HepG2 (cell line): ENCODE measurements around the gene SLC23A2. TPM values are rescaled to one million over a fixed set of nuclear protein-coding genes. Genes with fewer than 3 reads are reported as not detected.
A peak's percentile ranks its signal among the peaks of the same experiment; 100 is the strongest.

Source experiments
- ATF6 ChIP-seq: sonication (generic); formaldehyde crosslinking; conservative IDR thresholded peaks from 2 replicates; pipeline ENCODE4 v1.4.0; 2020; ENCODE audit warnings: missing genetic modification reagents
- GATA4 ChIP-seq: sonication (generic); IDR thresholded peaks from 2 replicates; pipeline ENCODE4 v1.6.1; 2016; ENCODE audit warnings: antibody characterized with exemption, low read depth, borderline replicate concordance
- KDM6A ChIP-seq: IDR thresholded peaks from 2 replicates; pipeline ENCODE4 v1.6.1; 2016; ENCODE audit warnings: low read depth
- MED1 ChIP-seq: sonication (generic); formaldehyde crosslinking; IDR thresholded peaks from 2 replicates; pipeline ENCODE4 v1.4.0; 2020; ENCODE audit warnings: missing genetic modification reagents
- NFE2L1 ChIP-seq: sonication (generic); formaldehyde crosslinking; IDR thresholded peaks from 2 replicates; pipeline ENCODE4 v1.4.0; 2020; ENCODE audit warnings: missing genetic modification reagents, mild to moderate bottlenecking, borderline replicate concordance
- NR0B2 ChIP-seq: sonication (generic); formaldehyde crosslinking; IDR thresholded peaks from 2 replicates; pipeline ENCODE4 v1.4.0; 2020; ENCODE audit warnings: mild to moderate bottlenecking, missing genetic modification reagents
- RELA ChIP-seq: sonication (generic); formaldehyde crosslinking; IDR thresholded peaks from 2 replicates; pipeline ENCODE4 v1.4.0; 2020; ENCODE audit warnings: missing genetic modification reagents
- SALL1 ChIP-seq: sonication (generic); formaldehyde crosslinking; IDR thresholded peaks from 2 replicates; pipeline ENCODE4 v1.8.0; 2022; ENCODE audit warnings: mild to moderate bottlenecking, missing genetic modification reagents
- TCF7 ChIP-seq: sonication (generic); IDR thresholded peaks from 2 replicates; pipeline ENCODE4 v1.6.1; 2016; ENCODE audit warnings: antibody characterized with exemption, low read depth
- ZBED4 ChIP-seq: sonication (generic); formaldehyde crosslinking; IDR thresholded peaks from 2 replicates; pipeline ENCODE4 v1.4.0; 2020; ENCODE audit warnings: missing genetic modification reagents, borderline replicate concordance
- ZBTB44 ChIP-seq: sonication (generic); formaldehyde crosslinking; IDR thresholded peaks from 2 replicates; pipeline ENCODE4 v1.4.0; 2020; ENCODE audit warnings: missing genetic modification reagents
- ZFP90 ChIP-seq: sonication (generic); formaldehyde crosslinking; IDR thresholded peaks from 2 replicates; pipeline ENCODE4 v1.8.0; 2022; ENCODE audit warnings: missing genetic modification reagents, mild to moderate bottlenecking, inconsistent platforms, borderline replicate concordance
- ZNF264 ChIP-seq: sonication (generic); formaldehyde crosslinking; IDR thresholded peaks from 2 replicates; pipeline ENCODE4 v1.4.0; 2020; ENCODE audit warnings: missing genetic modification reagents
- ZNF609 ChIP-seq: sonication (generic); formaldehyde crosslinking; IDR thresholded peaks from 2 replicates; pipeline ENCODE4 v1.4.0; 2020; ENCODE audit warnings: mild to moderate bottlenecking, missing genetic modification reagents, borderline replicate concordance
- ZNF629 ChIP-seq: sonication (generic); formaldehyde crosslinking; conservative IDR thresholded peaks from 2 replicates; pipeline ENCODE4 v1.5.0; 2020; ENCODE audit warnings: missing genetic modification reagents
- polyA plus RNA-seq, 8 experiments: library from polyadenylated mRNA; depleted of rRNA in 3 of 8; stranded (reverse) in 7 of 8; unstranded in 1 of 8; fragments of >200 nt; fragmentation: Illumina TruSeq in 4 of 8; extraction: Trizol in 4 of 8; gene quantifications; 2 replicates each; pipeline versions ENCODE4 v1.2.1 to v1.2.3, GENCODE V29; 2011 to 2016; ENCODE audit warnings: low read depth in 4 of 8, missing spikeins in 1 of 8, mixed read lengths in 1 of 8; ENCODE audit not compliant: insufficient read depth in 1 of 8
- total RNA-seq, 5 experiments: library from RNA; depleted of rRNA; stranded (reverse); fragments of >200 nt; fragmentation: Illumina TruSeq; extraction: Trizol; gene quantifications; 2 replicates each; pipeline ENCODE4 v1.2.3, GENCODE V29; 2016; ENCODE audit warnings: low read depth in 1 of 5

SLC23A2 gene
- total and polyA plus RNA-seq, 2 of the 13 experiments (the other 11 are each of a cell fraction or from before 2014, with no cell fraction given) = 42.2 to 51.2 TPM

- TF ChIP-seq ZBED4 = peak; percentile 46; the same call in 1 of the 2 replicates
- no peak for TF ChIP-seq ZBTB44 (CRISPR knock-in tag)
- no peak for TF ChIP-seq ATF6 (CRISPR knock-in tag)
- peak; percentile 95 for TF ChIP-seq MED1 (CRISPR knock-in tag)
- TF ChIP-seq ZNF629 (CRISPR knock-in tag) = no peak; the same call in 1 of the 2 replicates
- TF ChIP-seq KDM6A (CRISPR knock-in tag) = peak; percentile 72
- peak; percentile 74 for TF ChIP-seq TCF7
- peak; percentile 63 for TF ChIP-seq ZFP90 (CRISPR knock-in tag)
- peak; percentile 93 for TF ChIP-seq ZNF609 (CRISPR knock-in tag)
- no peak for TF ChIP-seq NFE2L1 (CRISPR knock-in tag)
- peak; percentile 85 for TF ChIP-seq GATA4
- no peak for TF ChIP-seq NR0B2
- peak; percentile 68; the same call in 1 of the 2 replicates for TF ChIP-seq SALL1 (CRISPR knock-in tag)
- TF ChIP-seq RELA = no peak
- peak; percentile 78; the same call in 1 of the 2 replicates for TF ChIP-seq ZNF264 (CRISPR knock-in tag)
These were observed 34.2 kb downstream of the SLC23A2 start (continued) for GRCh38 chr20:4966826-4967751.
